ENCODE results near the gene PARD3.

PARD3 gene

GRCh38 chr10:34139559-34139958 is 675.5 kb downstream of the PARD3 start:
- DNase-seq = no peak

- DNase-seq = no peak
These were observed 677.1 kb downstream of the PARD3 start for GRCh38 chr10:34137955-34138354.

GRCh38 chr10:34137201-34137600 is 677.9 kb downstream of the PARD3 start:
- DNase-seq = no peak

GRCh38 chr10:34135515-34135914 is 679.6 kb downstream of the PARD3 start:
- DNase-seq = no peak

- no peak for DNase-seq
These were observed 680.5 kb downstream of the PARD3 start for GRCh38 chr10:34134602-34135001.

- no peak for DNase-seq
These were observed 681.7 kb downstream of the PARD3 start for GRCh38 chr10:34133406-34133805.

GRCh38 chr10:34131152-34131551 is 683.9 kb downstream of the PARD3 start:
- no peak for DNase-seq

- no peak for DNase-seq
These were observed 687.4 kb downstream of the PARD3 start for GRCh38 chr10:34127676-34128075.

- no peak for DNase-seq
These were observed 688.5 kb downstream of the PARD3 start for GRCh38 chr10:34126371-34127151.

- DNase-seq = no peak
These were observed 689.4 kb downstream of the PARD3 start for GRCh38 chr10:34125702-34126101.

- DNase-seq = no peak
These were observed 690.5 kb downstream of the PARD3 start for GRCh38 chr10:34124522-34125035.

GRCh38 chr10:34121781-34122622 is 693.1 kb downstream of the PARD3 start:
- no peak for DNase-seq

GRCh38 chr10:34121125-34121753 is 693.9 kb downstream of the PARD3 start:
- no peak for DNase-seq

GRCh38 chr10:34119456-34119855 is 695.6 kb downstream of the PARD3 start:
- DNase-seq = no peak

GRCh38 chr10:34116681-34117271 is 698.3 kb downstream of the PARD3 start:
- DNase-seq = no peak

GRCh38 chr10:34116220-34116641 is 698.9 kb downstream of the PARD3 start:
- DNase-seq = no peak

GRCh38 chr10:34114914-34115313 is 700.2 kb downstream of the PARD3 start:
- no peak for DNase-seq

GRCh38 chr10:34113504-34114225 is 701.4 kb downstream of the PARD3 start:
- no peak for DNase-seq

GRCh38 chr10:34112171-34112782 is 702.8 kb downstream of the PARD3 start:
- DNase-seq = no peak

GRCh38 chr10:34111179-34111578 is 703.9 kb downstream of the PARD3 start:
- no peak for DNase-seq

GRCh38 chr10:34109952-34110702 is 705.0 kb downstream of the PARD3 start:
- DNase-seq = no peak
